CD14-positive monocyte (primary cell): ENCODE measurements around the gene IL12RB1. TPM values are rescaled to one million over a fixed set of nuclear protein-coding genes. Genes with fewer than 3 reads are reported as not detected.

ENCODE experiments used
- DNase-seq, 3 donors: peaks; one replicate each; pipeline ENCODE4 v3.0.0-alpha.2; 2011 to 2022
- H2AFZ ChIP-seq: 2 replicates; pipeline ENCODE4 v1.6.0; 2012; ENCODE audit warnings: mild to moderate bottlenecking, low read depth, low read length, inconsistent platforms; ENCODE audit not compliant: insufficient read depth, poor library complexity, severe bottlenecking
- H3K27ac ChIP-seq, 2 donors: 1 replicate in 1 of 2; 2 replicates in 1 of 2; pipeline ENCODE4 v1.5.1; 2012 to 2013; ENCODE audit warnings: low read length in 2 of 2, control low read depth in 1 of 2, inconsistent platforms in 1 of 2, low read depth in 1 of 2, mild to moderate bottlenecking in 1 of 2
- H3K27me3 ChIP-seq, 2 donors: one replicate each; pipeline versions ENCODE4 v1.6.0 to v1.6.1; 2011 to 2013; ENCODE audit warnings: low read length in 2 of 2; ENCODE audit not compliant: control insufficient read depth in 2 of 2, insufficient read depth in 2 of 2
- H3K36me3 ChIP-seq, 2 donors: replicated peaks in 1 of 2; 1 replicate in 1 of 2; 2 replicates in 1 of 2; pipeline versions ENCODE4 v1.5.1 to v1.6.1; 2012 to 2013; ENCODE audit warnings: low read length in 2 of 2, control low read depth in 1 of 2, inconsistent platforms in 1 of 2, mild to moderate bottlenecking in 1 of 2; ENCODE audit not compliant: insufficient read depth in 2 of 2, control insufficient read depth in 1 of 2
- H3K4me1 ChIP-seq, 2 donors: 1 replicate in 1 of 2; 2 replicates in 1 of 2; pipeline versions ENCODE4 v1.5.1 to v1.6.1; 2012 to 2013; ENCODE audit warnings: low read length in 2 of 2, control low read depth in 1 of 2, inconsistent platforms in 1 of 2, mild to moderate bottlenecking in 1 of 2, moderate library complexity in 1 of 2; ENCODE audit not compliant: insufficient read depth in 2 of 2, control insufficient read depth in 1 of 2
- H3K4me2 ChIP-seq: replicated peaks from 2 replicates; pipeline ENCODE3; 2012; ENCODE audit warnings: low read length, moderate library complexity, mild to moderate bottlenecking; ENCODE audit not compliant: poor library complexity, severe bottlenecking; ENCODE audit errors: extremely low read depth
- H3K4me3 ChIP-seq, 3 experiments: fragments of 200-600 bp in 1 of 3; sonication (generic) in 1 of 3; replicated peaks in 1 of 3; 1 replicate in 2 of 3; 2 replicates in 1 of 3; pipeline ENCODE4 v1.5.1; 2011 to 2013; ENCODE audit warnings: low read length in 3 of 3, mild to moderate bottlenecking in 3 of 3, control low read depth in 2 of 3, low read depth in 2 of 3, inconsistent platforms in 1 of 3, moderate library complexity in 1 of 3
- H3K79me2 ChIP-seq: 2 replicates; pipeline ENCODE4 v1.6.0; 2012; ENCODE audit warnings: mild to moderate bottlenecking, control low read depth, inconsistent platforms, low read length, moderate library complexity; ENCODE audit not compliant: insufficient read depth
- H3K9ac ChIP-seq: 2 replicates; pipeline ENCODE4 v1.6.0; 2017; ENCODE audit warnings: low read length, mild to moderate bottlenecking; ENCODE audit not compliant: insufficient read depth, poor library complexity, severe bottlenecking
- H3K9me3 ChIP-seq, 2 donors: replicated peaks in 1 of 2; 1 replicate in 1 of 2; 2 replicates in 1 of 2; pipeline versions ENCODE4 v1.5.1 to v1.6.1; 2012 to 2013; ENCODE audit warnings: low read length in 2 of 2, control low read depth in 1 of 2; ENCODE audit not compliant: control insufficient read depth in 1 of 2, insufficient read depth in 1 of 2
- H4K20me1 ChIP-seq: 2 replicates; pipeline ENCODE4 v1.6.0; 2012; ENCODE audit warnings: mild to moderate bottlenecking, low read length, control low read depth, moderate library complexity; ENCODE audit not compliant: insufficient read depth
- H3K27ac Mint-ChIP-seq, 7 donors: one replicate each; pipeline ENCODE4 v1.8.0; 2020; ENCODE audit warnings: mild to moderate bottlenecking in 7 of 7, mixed read lengths in 7 of 7, moderate library complexity in 6 of 7, inconsistent platforms in 2 of 7
- H3K27me3 Mint-ChIP-seq, 3 donors: one replicate each; pipeline ENCODE4 v1.8.0; 2021 to 2022; ENCODE audit warnings: low read depth in 3 of 3, mild to moderate bottlenecking in 3 of 3, mixed read lengths in 3 of 3, moderate library complexity in 3 of 3, inconsistent platforms in 1 of 3
- H3K36me3 Mint-ChIP-seq, 2 donors: one replicate each; pipeline ENCODE4 v1.8.0; 2020; ENCODE audit warnings: mixed read lengths in 2 of 2, inconsistent platforms in 1 of 2, mild to moderate bottlenecking in 1 of 2
- H3K4me1 Mint-ChIP-seq: one replicate; pipeline ENCODE4 v1.8.0; 2020; ENCODE audit warnings: mild to moderate bottlenecking, mixed read lengths
- H3K4me3 Mint-ChIP-seq, 2 donors: one replicate each; pipeline ENCODE4 v1.8.0; 2020; ENCODE audit warnings: mild to moderate bottlenecking in 2 of 2, mixed read lengths in 2 of 2, moderate library complexity in 1 of 2
- H3K9me3 Mint-ChIP-seq, 7 donors: one replicate each; pipeline ENCODE4 v1.8.0; 2020 to 2022; ENCODE audit warnings: mixed read lengths in 7 of 7, mild to moderate bottlenecking in 6 of 7, moderate library complexity in 6 of 7, inconsistent platforms in 2 of 7
- WGBS: methylation state at CpG from one replicate; pipeline ENCODE4 v1.1.5; 2013; ENCODE audit warnings: missing lambda C conversion rate; ENCODE audit not compliant: insufficient coverage; 5-methylcytosine and 5-hydroxymethylcytosine counted together
- intact Hi-C, 2 donors: fragments of 100-400 bp; cut with micrococcal nuclease; formaldehyde crosslinking; loops; one replicate each; pipeline versions ENCODE4 v1.15.0 to v1.15.1; 2023
- polyA plus RNA-seq, 3 donors: library from polyadenylated mRNA; depleted of rRNA in 1 of 3; unstranded in 2 of 3; stranded (reverse) in 1 of 3; fragments of 300-500 nt in 2 of 3; fragments of >200 nt in 1 of 3; fragmentation: Illumina TruSeq in 2 of 3; gene quantifications; 1 replicate in 2 of 3; 2 replicates in 1 of 3; pipeline ENCODE4 v1.2.3, GENCODE V29; 2012 to 2021
- TF ChIP-seq, protein P1 (sequence below): fragments of 200-600 bp; IDR thresholded peaks from one replicate; pipeline ENCODE4 v1.8.0; 2022; ENCODE audit warnings: antibody characterized with exemption, mild to moderate bottlenecking

Gene IL12RB1
- polyA plus RNA-seq, 3 donors, result 7.8 to 17.5 (median 7.9) TPM

DNA sequence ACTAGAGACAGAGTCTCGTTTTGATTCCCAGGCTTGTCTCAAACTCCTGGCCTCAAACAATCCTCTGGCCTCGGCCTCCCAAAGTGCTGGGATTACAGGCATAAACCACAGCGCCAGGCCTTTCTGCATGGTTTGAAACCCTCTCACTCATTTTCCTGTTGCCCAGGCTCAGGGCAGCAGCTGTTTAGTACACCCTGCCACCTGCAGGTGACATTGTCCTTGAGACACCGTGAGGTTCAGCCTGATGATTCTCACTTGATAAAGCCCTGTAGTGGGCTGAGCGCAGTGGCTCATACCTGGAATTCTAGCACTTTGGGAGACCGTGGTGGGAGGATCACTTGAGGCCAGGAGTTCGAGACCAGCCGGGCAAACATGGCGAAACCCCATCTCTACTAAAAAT is 12.5 kb downstream of the IL12RB1 start:
- Mint-ChIP-seq H3K27ac (no peak overlapping the region), H3K4me1 (no peaks in the 10 kb centered on the region), H3K9me3 (peaks cover 0 to 2% (median 0%) of the 10 kb centered on the region in 7 donors), H3K4me3 (no peak overlapping the region), H3K27me3 (peaks cover 0 to 6% (median 3%) of the 10 kb centered on the region in 3 donors), H3K36me3 (peaks cover 37 to 50% of the 10 kb centered on the region in 2 donors)
- Histone ChIP-seq H3K27ac (no peak overlapping the region), H3K4me3 (no peak overlapping the region), H3K9me3 (no peaks in the 10 kb centered on the region), H3K36me3 (peaks cover 5 to 23% of the 10 kb centered on the region in 2 donors), H3K4me2 (no peak overlapping the region), H3K27me3 (no peaks in the 10 kb centered on the region), H4K20me1 (no peaks in the 10 kb centered on the region), H2AFZ (no peak overlapping the region), H3K9ac (no peak overlapping the region), H3K79me2 (no peaks in the 10 kb centered on the region), H3K4me1 (no peaks in the 10 kb centered on the region)
- TF ChIP-seq, protein P1, sequence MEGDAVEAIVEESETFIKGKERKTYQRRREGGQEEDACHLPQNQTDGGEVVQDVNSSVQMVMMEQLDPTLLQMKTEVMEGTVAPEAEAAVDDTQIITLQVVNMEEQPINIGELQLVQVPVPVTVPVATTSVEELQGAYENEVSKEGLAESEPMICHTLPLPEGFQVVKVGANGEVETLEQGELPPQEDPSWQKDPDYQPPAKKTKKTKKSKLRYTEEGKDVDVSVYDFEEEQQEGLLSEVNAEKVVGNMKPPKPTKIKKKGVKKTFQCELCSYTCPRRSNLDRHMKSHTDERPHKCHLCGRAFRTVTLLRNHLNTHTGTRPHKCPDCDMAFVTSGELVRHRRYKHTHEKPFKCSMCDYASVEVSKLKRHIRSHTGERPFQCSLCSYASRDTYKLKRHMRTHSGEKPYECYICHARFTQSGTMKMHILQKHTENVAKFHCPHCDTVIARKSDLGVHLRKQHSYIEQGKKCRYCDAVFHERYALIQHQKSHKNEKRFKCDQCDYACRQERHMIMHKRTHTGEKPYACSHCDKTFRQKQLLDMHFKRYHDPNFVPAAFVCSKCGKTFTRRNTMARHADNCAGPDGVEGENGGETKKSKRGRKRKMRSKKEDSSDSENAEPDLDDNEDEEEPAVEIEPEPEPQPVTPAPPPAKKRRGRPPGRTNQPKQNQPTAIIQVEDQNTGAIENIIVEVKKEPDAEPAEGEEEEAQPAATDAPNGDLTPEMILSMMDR, result no peak
- no peak for DNase-seq
- WGBS, result 86% methylated on average over 7 of the region's 9 CpGs
- intact Hi-C loops, result no loop called here

DNA sequence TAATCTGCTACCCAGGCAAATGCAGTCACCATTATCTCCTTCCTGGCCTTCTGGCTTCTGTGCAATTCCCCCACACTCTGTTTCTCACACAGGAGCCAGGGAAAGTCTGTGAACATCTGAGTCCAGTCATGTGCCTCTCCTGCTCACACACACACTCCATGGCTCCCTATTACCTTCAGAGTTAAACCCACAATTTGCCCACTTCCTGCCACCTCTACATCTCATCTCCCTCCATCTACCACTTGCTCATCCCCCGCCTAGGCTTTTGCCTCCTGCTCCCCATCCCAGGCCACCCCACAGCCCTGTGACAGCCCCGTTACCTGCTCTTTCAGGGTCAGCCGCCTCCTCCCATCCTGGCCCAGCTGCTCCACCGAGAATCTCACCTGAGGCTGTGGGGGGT is 13.5 kb downstream of the IL12RB1 start:
- H3K27me3 ChIP-seq, result no peaks in the 10 kb centered on the region
- no peaks in the 10 kb centered on the region for H3K4me1 ChIP-seq
- intact Hi-C loops, result no loop called here
- H3K27ac Mint-ChIP-seq, result no peak overlapping the region
- H3K27ac ChIP-seq, result no peak overlapping the region
- TF ChIP-seq, protein P1, result no peak
- H3K4me2 ChIP-seq, result no peak overlapping the region
- no peaks in the 10 kb centered on the region for H3K9me3 ChIP-seq
- 80% methylated on average over 1 of the region's 4 CpGs for WGBS
- H3K9me3 Mint-ChIP-seq, result peaks cover 0 to 2% (median 0%) of the 10 kb centered on the region in 7 donors
- H3K36me3 Mint-ChIP-seq, result peaks cover 37 to 50% of the 10 kb centered on the region in 2 donors
- peaks cover 5 to 23% of the 10 kb centered on the region in 2 donors for H3K36me3 ChIP-seq
- H4K20me1 ChIP-seq, result no peaks in the 10 kb centered on the region
- no peak overlapping the region for H2AFZ ChIP-seq
- no peaks in the 10 kb centered on the region for H3K4me1 Mint-ChIP-seq
- DNase-seq, result no peak
- no peak overlapping the region for H3K9ac ChIP-seq
- no peaks in the 10 kb centered on the region for H3K79me2 ChIP-seq
- H3K4me3 ChIP-seq, result no peak overlapping the region
- H3K4me3 Mint-ChIP-seq, result no peak overlapping the region
- peaks cover 0 to 6% (median 3%) of the 10 kb centered on the region in 3 donors for H3K27me3 Mint-ChIP-seq
